AG08396 (cell line): ENCODE data around the gene TMC5.
"Not testable (repeated sequence)": the region's sequence is repeated elsewhere in the genome, so short reads cannot be mapped to it uniquely, and the experiment has no call there.

Experiments
- DNase-seq: peaks from one replicate; pipeline ENCODE4 v3.0.0; 2012; ENCODE audit warnings: low spot score, mixed read lengths

The TMC5 gene

DNA sequence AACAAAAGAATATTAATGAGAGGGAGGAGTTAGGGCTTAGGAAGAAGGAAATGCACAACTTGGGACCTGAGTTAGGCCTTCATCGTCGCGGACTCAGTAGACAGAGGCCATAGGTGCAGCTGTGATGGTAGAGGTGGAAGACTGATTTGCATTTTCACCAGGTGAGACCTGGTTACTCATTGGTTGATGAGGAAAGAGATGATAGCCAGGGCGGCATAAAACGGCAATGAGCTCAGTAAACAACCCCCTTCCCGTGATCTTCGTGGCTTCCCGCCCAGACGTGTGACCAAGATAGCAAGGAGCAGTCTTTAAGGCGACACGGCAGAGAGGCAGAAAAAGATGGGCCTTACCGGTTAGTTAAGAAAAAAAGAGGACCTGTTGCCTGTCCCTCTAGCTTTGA lies at the start of gene TMC5:
TMC5 (plus strand) TSS at position 244 of the 400 bp plus-strand sequence. CDS start 22,156 bp downstream, outside the sequence.
- DNase-seq: no peak

- DNase-seq: not testable (repeated sequence)
These were observed 45.1 kb upstream of the TMC5 start for GRCh38 chr16:19372541-19372940.

DNA sequence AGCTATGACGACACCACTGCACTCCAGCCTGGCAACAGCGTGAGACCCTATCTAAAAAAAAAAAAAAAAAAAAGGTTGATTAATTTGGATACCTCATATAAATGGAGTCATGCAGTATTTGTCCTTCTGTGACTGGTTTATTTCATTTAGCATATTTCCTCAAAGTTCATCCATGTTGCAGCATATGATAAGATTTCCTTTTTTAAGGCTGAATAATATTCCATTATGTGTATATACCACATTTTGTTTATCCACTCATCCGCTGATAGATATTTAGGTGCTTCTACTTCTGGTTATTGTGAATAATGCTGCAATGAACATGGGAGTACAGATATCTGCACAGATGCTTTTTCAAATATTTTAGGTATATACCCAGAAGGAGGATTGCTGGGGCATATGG lies 43.3 kb upstream of the TMC5 start:
- DNase-seq: no peak

DNA sequence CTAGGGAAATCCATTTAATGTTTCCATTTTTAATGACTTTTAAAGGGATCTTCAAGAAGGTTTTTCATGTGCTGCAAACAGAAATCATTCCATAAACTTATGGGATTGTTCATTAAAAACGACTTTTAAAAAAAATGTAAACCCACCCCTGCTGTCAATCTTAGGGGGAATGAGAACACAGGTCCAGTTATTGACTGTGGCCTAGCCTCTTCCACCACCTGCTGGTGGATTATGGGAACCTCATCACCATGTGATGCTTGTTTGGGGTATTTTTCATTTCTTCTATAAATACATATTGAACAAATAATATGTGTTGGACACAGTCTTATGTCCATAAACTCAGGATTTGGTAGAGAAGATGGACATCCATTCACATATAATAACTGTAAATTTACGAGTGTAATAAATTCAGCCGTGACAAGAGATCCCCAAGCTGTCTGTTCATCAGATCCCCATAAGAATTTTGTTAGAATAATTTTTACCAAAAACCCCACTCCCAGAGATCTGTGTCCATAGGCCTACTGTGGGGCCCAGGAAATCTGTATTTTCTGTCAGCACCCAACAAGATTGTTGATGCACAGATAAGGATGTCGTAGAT lies 42.0 kb upstream of the TMC5 start:
- peak; percentile 67 for DNase-seq

- no peak for DNase-seq
These were observed 39.8 kb upstream of the TMC5 start for GRCh38 chr16:19377864-19378263.

DNA sequence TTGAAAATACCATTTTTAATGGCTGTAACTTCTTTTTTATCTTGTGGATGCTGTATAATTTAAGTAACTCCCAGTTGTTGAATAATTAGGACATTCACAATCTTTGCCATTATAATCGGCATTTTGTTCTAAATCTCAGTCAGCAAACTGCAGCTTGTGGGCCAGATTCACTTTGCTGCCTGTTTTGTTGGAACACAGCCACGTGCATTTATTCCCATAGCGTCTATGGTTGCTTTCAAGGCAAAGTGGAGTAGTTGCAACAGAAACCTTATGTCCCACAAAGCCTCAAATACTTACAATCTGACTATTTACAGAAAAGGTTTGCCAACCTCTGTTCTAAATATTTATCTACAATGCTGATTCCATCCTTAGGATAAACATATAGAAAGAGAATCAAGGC lies 39.2 kb upstream of the TMC5 start:
- DNase-seq: no peak

- DNase-seq: no peak
These were observed 37.8 kb upstream of the TMC5 start for GRCh38 chr16:19379838-19380237.

- no peak for DNase-seq
These were observed 37.4 kb upstream of the TMC5 start for GRCh38 chr16:19380328-19380727.

DNA sequence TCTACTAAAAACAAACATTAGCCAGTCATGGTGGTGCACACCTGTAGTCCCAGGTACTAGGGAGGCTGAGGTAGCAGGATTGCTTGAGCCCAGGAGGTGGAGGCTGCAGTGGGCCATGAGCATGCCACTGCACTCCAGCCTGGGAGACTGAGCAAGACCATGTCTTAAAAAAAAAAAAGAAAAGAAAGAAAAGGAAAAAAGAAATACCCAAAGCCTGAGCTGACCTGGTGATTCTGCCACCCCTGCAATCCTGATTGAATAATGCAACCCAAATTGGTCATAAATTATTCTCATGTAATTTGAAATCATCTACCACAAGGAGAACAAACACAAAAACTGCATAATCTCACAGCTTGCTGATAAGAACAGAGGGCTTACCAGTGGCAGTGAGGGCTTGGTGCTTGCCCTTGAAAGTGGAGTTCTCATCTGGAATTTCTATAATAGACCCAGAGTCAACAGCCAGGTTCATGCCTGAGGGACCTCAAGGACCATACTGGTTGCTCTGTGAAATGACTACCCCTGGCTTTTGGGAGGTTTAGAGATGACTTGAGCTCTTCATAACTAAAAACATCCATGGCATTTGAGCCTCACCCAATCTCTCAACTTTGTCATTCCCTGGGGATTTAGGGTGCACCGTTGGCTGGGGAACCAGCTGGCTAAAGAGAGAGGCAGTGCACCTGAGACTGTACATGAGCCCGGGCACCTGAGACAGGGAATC lies 35.4 kb upstream of the TMC5 start:
- DNase-seq: no peak

- no peak for DNase-seq
These were observed 34.5 kb upstream of the TMC5 start for GRCh38 chr16:19382887-19383816.

GRCh38 chr16:19384656-19385055 lies 33.0 kb upstream of the TMC5 start:
- DNase-seq: no peak

GRCh38 chr16:19386525-19386924 lies 31.2 kb upstream of the TMC5 start:
- DNase-seq: no peak

- DNase-seq: no peak
These were observed 28.4 kb upstream of the TMC5 start for GRCh38 chr16:19389246-19389645.

DNA sequence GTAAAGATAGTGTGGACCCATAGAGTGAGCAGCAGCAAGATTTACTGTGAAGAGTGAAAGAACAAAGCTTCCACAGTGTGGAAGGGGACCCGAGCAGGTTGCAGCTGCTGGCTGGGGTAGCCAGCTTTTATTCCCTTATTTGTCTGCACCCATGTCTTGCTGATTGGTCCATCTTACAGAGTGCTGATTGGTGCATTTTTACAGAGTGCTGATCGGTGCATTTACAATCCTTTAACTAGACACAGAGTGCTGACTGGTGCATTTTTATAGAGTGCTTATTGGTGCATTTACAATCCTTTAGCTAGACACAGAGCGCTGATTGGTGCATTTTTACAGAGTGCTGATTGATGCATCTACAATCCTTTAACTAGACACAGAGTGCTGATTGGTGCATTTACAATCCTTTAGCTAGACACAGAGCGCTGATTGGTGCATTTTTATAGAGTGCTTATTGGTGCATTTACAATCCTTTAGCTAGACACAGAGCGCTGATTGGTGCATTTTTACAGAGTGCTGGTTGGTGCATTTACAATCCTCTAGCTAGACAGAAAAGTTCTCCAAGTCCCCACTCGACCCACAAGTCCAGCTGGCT lies 26.4 kb upstream of the TMC5 start:
- DNase-seq: not testable (repeated sequence)

- no peak for DNase-seq
These were observed 25.3 kb upstream of the TMC5 start for GRCh38 chr16:19392352-19392751.

- no peak for DNase-seq
These were observed 24.2 kb upstream of the TMC5 start for GRCh38 chr16:19393226-19394111.

GRCh38 chr16:19395646-19396267 lies 21.9 kb upstream of the TMC5 start:
- DNase-seq: not testable (repeated sequence)

- DNase-seq: no peak
These were observed 21.1 kb upstream of the TMC5 start for GRCh38 chr16:19396555-19397011.

DNA sequence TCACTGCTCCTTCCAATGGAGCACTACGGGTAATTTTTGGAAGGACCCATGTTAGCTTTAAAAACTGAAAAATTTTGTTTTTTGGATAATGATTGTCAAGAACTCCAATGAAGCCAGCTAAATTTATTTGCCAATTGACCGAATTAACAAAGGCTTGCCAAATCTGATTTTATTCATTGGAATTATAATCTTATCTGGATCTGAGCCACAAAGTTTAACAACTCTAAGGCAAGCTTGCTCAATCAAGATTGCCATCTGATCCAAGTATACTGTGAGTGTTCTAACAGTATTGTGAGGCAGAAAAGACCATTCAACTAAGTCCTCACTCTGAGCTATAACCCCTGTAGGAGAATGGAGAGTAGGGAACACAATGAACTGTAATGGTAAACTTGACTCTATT lies 20.3 kb upstream of the TMC5 start:
- DNase-seq: not testable (repeated sequence)

- no peak for DNase-seq
These were observed 17.0 kb upstream of the TMC5 start for GRCh38 chr16:19400711-19401110.
